NB4 (cell line): ENCODE measurements around the gene IPPK.

Experiments used
- POLR2A ChIP-seq: IDR thresholded peaks from 2 replicates; pipeline ENCODE4 v1.6.1; 2011; ENCODE audit warnings: mild to moderate bottlenecking; ENCODE audit not compliant: insufficient read length; ENCODE audit errors: extremely low read depth
- TF ChIP-seq, protein P1 (sequence below): IDR thresholded peaks from one replicate; pipeline ENCODE4 v1.5.1; 2012; ENCODE audit warnings: low read depth, low read length
- TF ChIP-seq, protein P2 (sequence below): IDR thresholded peaks from 2 replicates; pipeline ENCODE4 v1.6.1; 2011; ENCODE audit warnings: low read depth, low read length

DNA sequence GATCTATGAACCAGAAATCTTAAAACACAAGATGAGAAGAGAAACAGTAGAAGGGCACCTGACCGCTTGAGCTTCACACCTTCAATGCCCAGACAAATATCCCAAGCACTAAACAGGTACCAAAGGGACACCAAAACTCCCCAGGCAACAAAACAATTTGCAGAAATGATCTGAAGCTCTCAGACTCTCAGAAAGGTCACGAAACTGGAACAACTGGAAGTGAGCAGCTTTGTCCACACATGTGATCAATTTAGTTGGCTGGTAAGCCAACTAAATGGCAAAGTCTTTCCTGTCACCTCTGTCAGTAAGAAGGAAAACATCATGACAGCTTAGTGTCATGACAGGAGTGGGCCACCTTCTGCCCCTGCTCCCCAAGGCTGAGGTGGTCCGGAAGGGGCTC lies 4.1 kb downstream of the IPPK start:
- TF ChIP-seq, protein P1, sequence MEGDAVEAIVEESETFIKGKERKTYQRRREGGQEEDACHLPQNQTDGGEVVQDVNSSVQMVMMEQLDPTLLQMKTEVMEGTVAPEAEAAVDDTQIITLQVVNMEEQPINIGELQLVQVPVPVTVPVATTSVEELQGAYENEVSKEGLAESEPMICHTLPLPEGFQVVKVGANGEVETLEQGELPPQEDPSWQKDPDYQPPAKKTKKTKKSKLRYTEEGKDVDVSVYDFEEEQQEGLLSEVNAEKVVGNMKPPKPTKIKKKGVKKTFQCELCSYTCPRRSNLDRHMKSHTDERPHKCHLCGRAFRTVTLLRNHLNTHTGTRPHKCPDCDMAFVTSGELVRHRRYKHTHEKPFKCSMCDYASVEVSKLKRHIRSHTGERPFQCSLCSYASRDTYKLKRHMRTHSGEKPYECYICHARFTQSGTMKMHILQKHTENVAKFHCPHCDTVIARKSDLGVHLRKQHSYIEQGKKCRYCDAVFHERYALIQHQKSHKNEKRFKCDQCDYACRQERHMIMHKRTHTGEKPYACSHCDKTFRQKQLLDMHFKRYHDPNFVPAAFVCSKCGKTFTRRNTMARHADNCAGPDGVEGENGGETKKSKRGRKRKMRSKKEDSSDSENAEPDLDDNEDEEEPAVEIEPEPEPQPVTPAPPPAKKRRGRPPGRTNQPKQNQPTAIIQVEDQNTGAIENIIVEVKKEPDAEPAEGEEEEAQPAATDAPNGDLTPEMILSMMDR: no peak
- TF ChIP-seq, protein P2, sequence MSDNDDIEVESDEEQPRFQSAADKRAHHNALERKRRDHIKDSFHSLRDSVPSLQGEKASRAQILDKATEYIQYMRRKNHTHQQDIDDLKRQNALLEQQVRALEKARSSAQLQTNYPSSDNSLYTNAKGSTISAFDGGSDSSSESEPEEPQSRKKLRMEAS: no peak
- TF ChIP-seq POLR2A: no peak
